Neural cell (in vitro differentiated cells): ENCODE data around the gene CASKIN1. TPM values are rescaled to one million over a fixed set of nuclear protein-coding genes. Genes with fewer than 3 reads are reported as not detected.

ENCODE experiments used
- H2AFZ ChIP-seq: fragments of 200-600, 300-800 bp; sonication (generic), shearing (Covaris generic); 2 replicates; pipeline ENCODE4 v1.6.0; 2014; ENCODE audit warnings: low read depth, mild to moderate bottlenecking, antibody characterized with exemption, low read length, moderate library complexity
- H3F3A ChIP-seq: fragments of 200-600 bp; shearing (Covaris generic); 2 replicates; pipeline ENCODE4 v1.6.1; 2016; ENCODE audit warnings: mild to moderate bottlenecking, moderate library complexity, mixed read lengths, antibody characterized with exemption, low read length; ENCODE audit not compliant: insufficient read depth, poor library complexity, severe bottlenecking
- H3K27ac ChIP-seq: fragments of 200-600, 300-800 bp; sonication (generic), shearing (Covaris generic); 2 replicates; pipeline ENCODE4 v1.5.1; 2014; ENCODE audit warnings: mild to moderate bottlenecking, low read length, moderate library complexity
- H3K27me3 ChIP-seq: fragments of 300-800, 200-600 bp; sonication (generic), shearing (Covaris generic); 2 replicates; pipeline ENCODE4 v1.6.0; 2014; ENCODE audit warnings: mild to moderate bottlenecking, low read depth, low read length, moderate library complexity; ENCODE audit not compliant: insufficient read depth
- H3K36me3 ChIP-seq: fragments of 300-800, 200-600 bp; sonication (generic), shearing (Covaris generic); 2 replicates; pipeline ENCODE4 v1.5.1; 2014; ENCODE audit warnings: mild to moderate bottlenecking, antibody characterized with exemption, low read length, moderate library complexity; ENCODE audit not compliant: insufficient read depth
- H3K4me2 ChIP-seq: fragments of 300-800, 200-600 bp; sonication (generic), shearing (Covaris generic); 2 replicates; pipeline ENCODE4 v1.6.0; 2014; ENCODE audit warnings: mild to moderate bottlenecking, low read length
- H3K4me3 ChIP-seq: fragments of 300-800, 200-600 bp; sonication (generic), shearing (Covaris generic); 2 replicates; pipeline ENCODE4 v1.5.1; 2014; ENCODE audit warnings: mild to moderate bottlenecking, low read length, moderate library complexity
- H3K79me2 ChIP-seq: fragments of 200-600 bp; shearing (Covaris generic); replicated peaks from 2 replicates; pipeline ENCODE4 v1.6.0; 2014; ENCODE audit warnings: mild to moderate bottlenecking, low read length, moderate library complexity; ENCODE audit not compliant: insufficient read depth
- H3K9ac ChIP-seq: fragments of 300-800, 200-600 bp; sonication (generic), shearing (Covaris generic); 2 replicates; pipeline ENCODE4 v1.6.1; 2016; ENCODE audit warnings: mild to moderate bottlenecking, low read length, mixed read lengths
- H3K9me2 ChIP-seq: fragments of 200-600 bp; shearing (Covaris generic); 2 replicates; pipeline ENCODE4 v1.6.1; 2016; ENCODE audit warnings: mild to moderate bottlenecking, low read length, mixed read lengths; ENCODE audit not compliant: insufficient read depth
- H3K9me3 ChIP-seq: fragments of 200-600, 300-800 bp; sonication (generic), shearing (Covaris generic); 2 replicates; pipeline ENCODE4 v1.6.1; 2016; ENCODE audit warnings: mild to moderate bottlenecking, mixed run types, low read length, moderate library complexity, mixed read lengths
- H4K20me1 ChIP-seq: fragments of 200-600 bp; shearing (Covaris generic); 2 replicates; pipeline ENCODE4 v1.6.1; 2016; ENCODE audit warnings: mild to moderate bottlenecking, mixed run types; ENCODE audit not compliant: insufficient read depth
- CTCF ChIP-seq: fragments of 450-650 bp; IDR thresholded peaks from 2 replicates; pipeline ENCODE4 v1.5.1; 2014; ENCODE audit warnings: antibody characterized with exemption, mild to moderate bottlenecking, moderate library complexity; ENCODE audit not compliant: poor library complexity, severe bottlenecking
- EP300 ChIP-seq: fragments of 450-650 bp; conservative IDR thresholded peaks from 2 replicates; pipeline ENCODE4 v1.6.1; 2014; ENCODE audit warnings: antibody characterized with exemption, mild to moderate bottlenecking, moderate library complexity; ENCODE audit not compliant: poor library complexity, severe bottlenecking
- EZH2 ChIP-seq: fragments of 200-600, 300-800 bp; shearing (Covaris generic), sonication (generic); IDR thresholded peaks from 2 replicates; pipeline ENCODE4 v1.6.1; 2014; ENCODE audit warnings: antibody characterized with exemption, low read length, borderline replicate concordance, mild to moderate bottlenecking; ENCODE audit not compliant: insufficient read depth, poor library complexity, severe bottlenecking
- MXI1 ChIP-seq: fragments of 450-650 bp; conservative IDR thresholded peaks from 2 replicates; pipeline ENCODE4 v1.6.1; 2014; ENCODE audit warnings: antibody characterized with exemption, mild to moderate bottlenecking; ENCODE audit not compliant: poor library complexity, severe bottlenecking
- POLR2AphosphoS5 ChIP-seq: IDR thresholded peaks from 2 replicates; pipeline ENCODE4 v1.6.1; 2012
- RAD21 ChIP-seq: fragments of 450-650 bp; conservative IDR thresholded peaks from 2 replicates; pipeline ENCODE4 v1.6.1; 2014; ENCODE audit warnings: antibody characterized with exemption, mild to moderate bottlenecking, moderate library complexity
- REST ChIP-seq: IDR thresholded peaks from 2 replicates; pipeline ENCODE4 v1.6.1; 2012; ENCODE audit warnings: borderline replicate concordance
- SMC3 ChIP-seq: fragments of 450-650 bp; conservative IDR thresholded peaks from 2 replicates; pipeline ENCODE4 v1.6.1; 2014; ENCODE audit warnings: antibody characterized with exemption, mild to moderate bottlenecking, moderate library complexity; ENCODE audit not compliant: poor library complexity
- TAF1 ChIP-seq: IDR thresholded peaks from 2 replicates; pipeline ENCODE4 v1.6.1; 2012; ENCODE audit warnings: low read depth
- polyA plus RNA-seq: library from polyadenylated mRNA; depleted of rRNA; stranded (reverse); fragments of >200 nt; gene quantifications from 2 replicates; pipeline ENCODE4 v1.2.3, GENCODE V29; 2014

Gene CASKIN1
- polyA plus RNA-seq, 1 donor from 2014 or later, result 10.3 TPM

- no peaks in the 10 kb centered on the region for H4K20me1 ChIP-seq
- H3K27ac ChIP-seq, result peak within 1 kb of the TSS; percentile 91
- peaks cover 3% of the 10 kb centered on the region for H3K79me2 ChIP-seq
- peaks cover 6% of the 10 kb centered on the region for H3K36me3 ChIP-seq
- no peaks in the 10 kb centered on the region for H3F3A ChIP-seq
- H3K9ac ChIP-seq, result peak within 1 kb of the TSS; percentile 96
- peak; percentile 94 for TF ChIP-seq MXI1
- peak; percentile 34 for TF ChIP-seq SMC3
- peak; percentile 69 for TF ChIP-seq EP300
- TF ChIP-seq RAD21, result peak; percentile 8
- TF ChIP-seq POLR2AphosphoS5, result peak; percentile 94
- TF ChIP-seq EZH2, result no peak
- TF ChIP-seq CTCF, result peak; percentile 54
- peak; percentile 28 for TF ChIP-seq TAF1
- peak; percentile 75 for TF ChIP-seq REST
- no peaks in the 10 kb centered on the region for H3K27me3 ChIP-seq
- no peaks in the 10 kb centered on the region for H3K9me2 ChIP-seq
- peak within 1 kb of the TSS; percentile 90 for H3K4me2 ChIP-seq
- H2AFZ ChIP-seq, result peak within 1 kb of the TSS; percentile 83
- no peaks in the 10 kb centered on the region for H3K9me3 ChIP-seq
- H3K4me3 ChIP-seq, result peak within 1 kb of the TSS; percentile 84
Measured at GRCh38 chr16:2205104-2205966, 8.9 kb upstream of the CASKIN1 start, which contains the start of gene MLST8. MLST8 (plus strand) TSS chr16:2205454; CDS start chr16:2206086, 632 bp downstream.

DNA sequence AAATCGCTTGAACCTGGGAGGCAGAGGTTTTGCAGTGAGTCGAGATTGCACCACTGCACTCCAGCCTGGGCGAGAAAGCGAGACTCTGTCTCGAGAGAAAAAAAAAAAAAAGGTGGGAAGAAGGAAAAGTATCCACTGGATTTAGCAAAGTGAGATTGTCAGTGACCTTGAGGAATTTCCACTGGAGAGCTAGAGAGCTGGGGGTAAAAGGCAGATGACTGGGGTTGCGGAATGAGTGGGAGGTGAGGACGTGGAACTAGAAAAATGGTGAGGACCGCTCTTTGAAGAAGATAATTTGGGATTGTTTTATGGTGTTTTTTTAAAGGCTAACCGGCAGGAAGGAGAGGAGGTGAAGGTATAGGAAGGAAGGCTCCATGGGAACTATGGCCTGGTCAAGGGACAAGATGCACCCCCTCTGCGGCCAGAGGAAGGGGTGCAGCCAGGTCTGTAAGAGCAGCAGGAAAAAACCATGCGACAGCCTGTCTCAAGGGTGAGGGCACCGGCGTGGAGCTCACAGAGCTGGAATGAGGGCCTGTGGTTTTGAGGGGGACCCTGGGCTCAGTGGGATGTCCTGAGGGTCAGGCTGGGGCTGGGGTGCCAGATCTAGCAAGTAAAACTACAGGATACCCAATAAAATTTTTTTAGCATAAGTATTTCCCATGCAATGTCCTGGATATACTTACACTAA is 8.2 kb upstream of the CASKIN1 start:
- peaks cover 3% of the 10 kb centered on the region for H3K79me2 ChIP-seq
- H3K36me3 ChIP-seq, result peaks cover 6% of the 10 kb centered on the region
- peak overlapping the region; percentile 91 for H3K27ac ChIP-seq
- TF ChIP-seq REST (no peak), CTCF (no peak), EZH2 (no peak), RAD21 (no peak), SMC3 (no peak)
- H3K9me3 ChIP-seq, result no peaks in the 10 kb centered on the region
- H3K9ac ChIP-seq, result peak overlapping the region; percentile 96
- H3K9me2 ChIP-seq, result no peaks in the 10 kb centered on the region
- peak overlapping the region; percentile 42 for H3K4me2 ChIP-seq
- H3K4me3 ChIP-seq, result peak overlapping the region; percentile 84
- H4K20me1 ChIP-seq, result no peaks in the 10 kb centered on the region
- no peaks in the 10 kb centered on the region for H3F3A ChIP-seq
- H2AFZ ChIP-seq, result peak overlapping the region; percentile 60
- H3K27me3 ChIP-seq, result no peaks in the 10 kb centered on the region
